HG03095 (cell line): Measurements from ENCODE around the gene SCYGR3.

Experiments used
- ATAC-seq: cut with Tn5 transposase; IDR thresholded peaks from one replicate; pipeline ENCODE4 v1.9.1; 2021; ENCODE audit warnings: moderate library complexity; ENCODE audit not compliant: unreplicated experiment

The SCYGR3 gene

DNA sequence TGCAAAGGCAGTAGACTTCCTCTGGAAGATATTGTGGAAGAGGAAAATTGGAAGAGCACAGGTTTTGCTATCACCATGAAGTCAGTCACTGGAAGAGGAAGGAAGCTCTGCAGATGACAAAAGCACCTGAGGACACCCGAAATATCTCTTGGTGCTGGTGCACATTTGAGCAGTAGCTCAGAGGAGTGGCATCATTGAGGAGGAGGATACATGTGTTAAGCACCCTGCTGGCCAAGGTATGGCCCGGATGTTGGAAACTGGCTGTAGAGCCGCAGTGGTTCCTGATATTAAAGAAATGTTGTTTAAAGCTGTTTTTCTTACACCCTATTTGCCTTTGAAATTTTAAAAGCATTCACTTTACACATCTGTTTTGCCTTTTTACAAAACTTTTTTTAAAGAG lies 48.6 kb downstream of the SCYGR3 start:
- ATAC-seq, result no peak

DNA sequence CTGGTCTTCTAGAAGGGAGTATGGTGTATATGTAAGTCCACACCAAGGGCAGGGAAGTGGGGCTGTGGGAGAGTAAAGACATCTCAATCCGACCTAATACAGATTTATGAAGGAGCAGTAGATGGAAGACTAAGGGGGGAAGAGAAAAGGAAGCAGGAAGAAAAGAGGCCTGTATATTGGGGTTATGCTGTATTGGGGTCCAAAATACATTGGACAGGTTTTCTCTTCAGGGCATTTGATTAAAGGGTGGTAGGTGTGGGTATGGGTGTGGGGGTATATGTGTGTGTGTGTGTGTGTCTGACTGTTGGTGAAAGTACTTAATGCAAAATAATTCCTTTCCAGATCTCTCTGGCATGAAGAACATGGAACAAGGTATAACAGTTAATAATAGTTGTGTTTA lies 49.6 kb downstream of the SCYGR3 start:
- no peak for ATAC-seq
